Left lobe of liver (tissue), 2 donors: Measurements from ENCODE around the gene TIPRL. TPM values are rescaled to one million over a fixed set of nuclear protein-coding genes. Genes with fewer than 3 reads are reported as not detected.
"Not testable (repeated sequence)": the region's sequence is repeated elsewhere in the genome, so short reads cannot be mapped to it uniquely, and the experiment has no call there.

Source experiments
- ATAC-seq: fragments of 200-7000 bp; cut with Tn5 transposase; one replicate; pipeline ENCODE4 v1.9.1; 2020; ENCODE audit warnings: mild to moderate bottlenecking, moderate library complexity
- DNase-seq: peaks from one replicate; pipeline ENCODE4 v3.0.0-alpha.2; 2020; ENCODE audit warnings: low spot score
- total RNA-seq: library from RNA; stranded (reverse); gene quantifications from one replicate; pipeline ENCODE4 v1.2.1, GENCODE V29; 2021
- donor health status: DM: no; HTN: no; CAD: no; lungs with moderate emphysema.
- donor health status: DM: no; HTN: yes; CAD: no.

TIPRL gene
- total RNA-seq, 1 donor from 2014 or later: 10.9 TPM

DNA sequence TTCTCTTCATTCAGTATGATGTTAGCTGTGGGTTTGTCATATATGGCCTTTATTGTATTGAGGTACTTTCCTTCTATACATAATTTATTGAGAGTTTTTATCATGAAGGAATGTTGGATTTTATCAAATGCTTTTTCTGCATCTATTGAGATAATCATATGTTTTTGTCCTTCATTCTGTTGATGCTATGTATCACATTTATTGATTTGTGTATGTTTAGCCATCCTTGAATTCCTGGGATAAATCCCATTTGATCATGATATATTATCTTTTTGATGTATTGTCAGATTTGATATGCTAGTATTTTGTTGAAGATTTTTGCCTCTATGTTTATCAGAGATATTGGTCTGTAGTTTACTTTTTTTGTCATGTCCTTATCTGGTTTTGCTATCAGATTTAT is 21.1 kb upstream of the TIPRL start:
- DNase-seq: no peak
- no peak for ATAC-seq

DNA sequence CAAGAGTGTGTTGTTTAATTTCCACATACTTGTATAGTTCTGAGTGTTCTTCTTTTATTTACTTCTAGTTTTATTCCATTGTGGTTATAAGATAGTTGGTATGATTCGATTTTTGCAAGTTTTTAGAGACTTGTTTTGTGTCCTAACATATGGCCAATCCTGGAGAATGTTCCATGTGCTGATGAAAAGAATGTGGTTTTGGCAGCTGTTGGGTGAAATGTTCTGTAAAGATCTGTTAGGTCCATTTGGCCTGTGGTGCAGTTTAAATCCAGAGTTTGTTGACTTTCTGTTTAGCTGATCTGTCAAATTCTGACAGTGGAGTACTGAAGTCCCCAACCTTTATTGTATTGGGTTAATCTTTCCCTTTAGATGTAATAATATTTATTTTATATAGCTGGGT is 19.5 kb upstream of the TIPRL start:
- DNase-seq (no peak), ATAC-seq (no peak)

DNA sequence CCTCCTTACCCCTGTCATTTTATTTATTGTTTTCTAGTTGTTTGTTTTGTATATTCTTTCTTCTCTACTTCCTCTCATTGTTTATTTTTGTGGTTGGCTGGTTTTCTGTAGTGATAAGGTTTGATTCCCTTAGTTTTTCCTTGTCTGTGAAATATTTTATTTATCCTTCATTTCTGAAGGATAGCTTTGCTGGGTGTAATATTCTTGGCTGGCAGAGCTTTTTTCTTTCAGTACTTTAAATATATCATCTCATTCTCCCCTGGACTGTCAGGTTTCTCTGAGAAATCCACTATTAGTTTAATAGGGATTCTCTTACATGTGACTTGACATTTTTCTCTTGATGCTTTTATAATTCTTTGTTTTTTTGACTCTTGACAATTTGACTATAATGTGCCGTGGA is 18.8 kb upstream of the TIPRL start:
- no peak for ATAC-seq
- DNase-seq: no peak

GRCh38 chr1:168161459-168161858 is 17.3 kb upstream of the TIPRL start:
- ATAC-seq (no peak), DNase-seq (no peak)

- DNase-seq (no peak), ATAC-seq (no peak)
Observed at GRCh38 chr1:168163670-168164069, 15.1 kb upstream of the TIPRL start.

GRCh38 chr1:168164771-168165170 is 14.0 kb upstream of the TIPRL start:
- no peak for ATAC-seq

GRCh38 chr1:168167806-168168205 is 11.0 kb upstream of the TIPRL start:
- ATAC-seq (no peak), DNase-seq (no peak)

More at GRCh38 chr1:168164771-168165170, 14.0 kb upstream of the TIPRL start:
- no peak for DNase-seq

DNA sequence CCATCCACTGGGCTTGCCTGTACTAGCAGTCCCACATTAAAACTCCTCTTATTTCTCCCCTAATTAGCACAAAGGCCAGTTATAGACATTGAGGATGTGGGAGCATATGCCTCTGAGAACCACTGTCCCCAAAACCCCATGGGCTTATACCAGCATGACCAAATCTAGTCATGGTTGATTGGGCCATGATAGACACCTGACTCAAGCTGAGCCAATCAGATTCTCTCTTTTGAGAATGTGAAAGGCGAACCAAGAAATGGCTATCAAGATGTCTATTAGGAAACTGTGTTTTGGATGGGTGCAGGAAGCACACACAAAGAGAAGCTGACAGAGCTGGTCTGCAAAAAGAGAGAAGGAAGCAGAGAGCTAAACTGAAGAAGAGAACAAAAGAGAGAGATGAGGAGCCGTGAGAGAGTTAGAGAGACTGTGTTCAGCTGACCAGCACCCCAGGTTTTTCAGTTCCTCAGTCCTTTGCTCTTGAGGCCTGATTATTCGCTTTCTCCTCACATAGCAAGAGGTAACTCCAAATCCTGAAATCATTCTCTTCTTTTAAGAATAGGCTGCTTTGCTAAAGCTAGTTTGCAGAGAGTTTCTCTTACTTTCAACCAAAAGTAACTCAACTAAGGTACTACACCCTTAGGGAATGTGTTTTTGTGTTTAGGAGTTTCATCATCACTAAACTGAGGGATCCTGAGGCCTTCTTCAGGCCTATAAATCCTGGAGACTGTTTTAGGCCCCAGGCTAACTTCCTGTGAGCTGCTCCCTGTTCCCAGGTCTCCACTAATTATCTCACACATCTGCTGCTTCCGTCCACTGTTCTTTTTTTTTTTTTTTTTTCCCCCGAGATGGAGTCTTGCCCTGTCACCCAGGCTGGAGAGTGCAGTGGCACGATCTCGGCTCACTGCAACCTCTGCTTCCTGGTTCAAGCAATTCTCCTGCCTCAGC is 7.9 kb upstream of the TIPRL start:
- ATAC-seq (no peak), DNase-seq (no peak)

DNA sequence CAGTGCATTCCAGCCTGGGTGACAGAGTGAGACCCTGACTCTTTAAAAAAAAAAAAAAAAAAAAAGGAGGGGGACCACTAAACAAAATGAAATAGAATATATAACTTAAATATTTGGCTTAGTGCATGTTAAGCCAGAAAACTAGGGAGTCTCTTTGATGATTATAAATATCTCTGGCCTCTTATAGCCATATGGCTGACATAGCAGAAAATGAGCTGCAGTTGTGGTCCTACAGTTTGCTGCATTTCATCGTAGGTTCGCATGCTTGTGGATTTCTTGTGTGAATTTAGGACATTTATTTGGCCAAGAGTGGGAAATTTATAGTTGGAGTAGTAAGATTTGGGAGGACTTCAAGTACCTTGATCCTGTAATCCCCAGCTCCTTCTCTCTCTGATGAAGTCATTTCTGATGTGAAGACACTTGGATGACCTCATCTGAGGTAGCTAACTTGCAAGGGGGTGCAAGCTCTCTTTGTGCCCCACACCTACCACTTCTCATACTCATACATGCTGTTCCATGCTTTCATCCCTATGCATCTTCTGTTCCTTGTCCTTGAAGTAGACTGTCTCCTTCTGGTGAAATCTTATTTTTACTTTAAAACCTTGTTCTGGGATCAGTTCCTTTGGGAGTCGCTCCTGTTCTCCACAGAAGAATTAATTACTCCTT is 6.4 kb upstream of the TIPRL start:
- DNase-seq (no peak), ATAC-seq (no peak)

GRCh38 chr1:168178227-168178637 is 530 bp upstream of the TIPRL start:
- DNase-seq: no peak
- no peak for ATAC-seq

DNA sequence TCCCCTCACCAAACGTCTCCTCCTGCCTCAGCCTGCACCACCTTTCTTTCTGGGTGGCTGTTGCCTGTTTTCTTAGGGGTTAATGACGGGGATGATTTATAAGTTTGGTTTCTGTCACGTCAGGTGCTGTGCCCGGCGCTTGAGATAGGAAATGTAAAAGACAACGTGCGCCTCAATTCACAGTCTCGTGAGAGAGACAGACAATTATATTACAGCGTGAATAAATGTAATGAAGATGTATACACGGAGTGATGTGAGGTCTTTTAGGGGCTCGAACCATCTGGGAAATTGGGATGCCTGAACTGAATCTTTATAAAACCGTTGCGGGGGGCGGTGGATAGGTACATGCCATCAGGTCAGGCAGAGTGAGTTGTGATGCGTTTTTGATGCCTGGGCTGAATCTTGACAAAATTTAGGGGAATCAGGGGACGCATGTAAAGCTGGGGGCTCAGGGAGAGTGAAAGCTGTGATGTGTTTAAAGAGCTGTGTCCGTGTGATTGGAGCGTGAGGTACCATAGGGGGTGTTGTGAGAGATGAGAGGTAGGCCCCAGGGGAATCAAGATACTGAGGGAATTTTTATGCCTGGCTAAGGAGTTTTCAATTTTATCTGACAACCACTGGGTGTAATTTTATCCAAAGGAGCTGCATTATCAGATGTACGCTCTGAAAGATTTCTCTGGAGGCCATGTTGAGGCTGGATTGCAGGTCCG is 831 bp downstream of the TIPRL start:
- DNase-seq (no peak), ATAC-seq (no peak)

- DNase-seq (no peak), ATAC-seq (no peak)
Observed at GRCh38 chr1:168180148-168180524, 1.4 kb downstream of the TIPRL start.

DNA sequence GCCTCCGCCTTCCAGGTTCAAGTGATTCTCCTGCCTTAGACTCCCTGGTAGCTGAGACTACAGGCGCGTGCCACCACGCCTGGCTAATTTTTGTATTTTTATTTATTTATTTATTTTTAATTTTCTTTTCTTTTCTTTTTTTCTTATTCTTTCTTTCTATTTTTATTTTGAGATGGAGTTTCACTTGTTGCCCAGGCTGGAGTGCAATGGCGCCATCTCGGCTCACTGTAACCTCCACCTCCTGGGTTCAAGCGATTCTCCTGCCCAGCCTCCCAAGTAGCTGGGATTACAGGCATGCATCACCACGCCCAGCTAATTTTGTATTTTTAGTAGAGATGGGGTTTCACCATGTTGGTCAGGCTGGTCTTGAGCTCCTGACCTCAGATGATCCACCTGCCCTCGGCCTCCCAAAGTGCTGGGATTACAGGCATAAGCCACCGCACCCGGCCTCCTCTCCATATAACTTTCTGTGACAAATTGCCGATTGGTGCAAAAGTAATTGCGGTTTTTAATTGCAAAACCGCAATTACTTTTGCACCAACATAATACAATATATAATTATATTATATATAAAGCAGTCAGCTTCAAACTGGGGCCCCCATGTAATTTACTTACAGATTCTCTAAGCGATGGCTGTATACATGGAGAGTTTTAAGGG is 2.4 kb downstream of the TIPRL start:
- DNase-seq, ATAC-seq: not testable (repeated sequence)

GRCh38 chr1:168187177-168187576 is 8.4 kb downstream of the TIPRL start:
- no peak for DNase-seq
- ATAC-seq: no peak

- DNase-seq: no peak
- ATAC-seq: no peak
Observed at GRCh38 chr1:168190403-168190802, 11.6 kb downstream of the TIPRL start.

DNA sequence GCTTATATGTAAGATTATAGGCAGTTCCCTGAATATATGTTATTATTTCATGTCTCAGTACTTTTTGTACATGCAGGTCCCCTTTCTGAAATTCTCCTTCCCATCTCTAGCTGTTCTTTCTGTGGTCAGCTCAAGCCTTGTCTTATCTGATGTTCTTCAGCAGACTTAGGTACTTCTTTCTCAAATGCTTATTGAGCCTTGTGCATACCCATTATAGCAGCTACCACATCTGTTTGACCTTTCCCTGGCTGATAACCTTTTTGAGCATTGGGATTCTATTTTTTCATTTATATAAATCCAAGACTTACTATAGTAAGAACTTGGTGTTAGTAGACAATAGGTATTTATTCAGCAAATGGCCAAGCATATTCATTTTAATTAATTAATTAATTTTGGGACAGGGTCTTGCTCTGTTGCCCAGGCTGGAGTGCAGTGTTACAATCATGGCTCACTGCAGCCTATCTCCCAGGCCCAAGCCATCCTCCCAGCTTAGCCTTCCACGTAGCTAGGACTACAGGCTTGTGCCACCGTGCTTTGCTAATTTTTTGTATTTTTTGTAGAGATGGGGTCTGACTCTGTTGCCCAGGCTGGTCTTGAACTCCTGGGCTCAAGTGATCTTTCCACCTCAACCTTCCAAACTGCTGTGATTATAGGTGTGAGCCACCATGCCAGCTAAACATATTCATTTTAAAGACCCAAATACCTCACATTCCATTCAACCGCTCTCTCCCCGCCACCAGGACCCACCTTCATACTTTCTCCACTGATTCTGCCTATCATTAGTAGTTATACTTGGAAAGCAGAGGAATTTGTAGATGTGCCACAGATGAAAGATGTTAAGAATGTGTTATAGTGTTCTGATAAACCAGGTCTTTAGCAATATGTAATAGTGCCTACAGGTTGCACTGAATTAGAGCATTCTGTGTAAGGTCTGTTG is 16.7 kb downstream of the TIPRL start:
- ATAC-seq (no peak), DNase-seq (no peak)

GRCh38 chr1:168199056-168199455 is 20.3 kb downstream of the TIPRL start:
- ATAC-seq (no peak), DNase-seq (no peak)

DNA sequence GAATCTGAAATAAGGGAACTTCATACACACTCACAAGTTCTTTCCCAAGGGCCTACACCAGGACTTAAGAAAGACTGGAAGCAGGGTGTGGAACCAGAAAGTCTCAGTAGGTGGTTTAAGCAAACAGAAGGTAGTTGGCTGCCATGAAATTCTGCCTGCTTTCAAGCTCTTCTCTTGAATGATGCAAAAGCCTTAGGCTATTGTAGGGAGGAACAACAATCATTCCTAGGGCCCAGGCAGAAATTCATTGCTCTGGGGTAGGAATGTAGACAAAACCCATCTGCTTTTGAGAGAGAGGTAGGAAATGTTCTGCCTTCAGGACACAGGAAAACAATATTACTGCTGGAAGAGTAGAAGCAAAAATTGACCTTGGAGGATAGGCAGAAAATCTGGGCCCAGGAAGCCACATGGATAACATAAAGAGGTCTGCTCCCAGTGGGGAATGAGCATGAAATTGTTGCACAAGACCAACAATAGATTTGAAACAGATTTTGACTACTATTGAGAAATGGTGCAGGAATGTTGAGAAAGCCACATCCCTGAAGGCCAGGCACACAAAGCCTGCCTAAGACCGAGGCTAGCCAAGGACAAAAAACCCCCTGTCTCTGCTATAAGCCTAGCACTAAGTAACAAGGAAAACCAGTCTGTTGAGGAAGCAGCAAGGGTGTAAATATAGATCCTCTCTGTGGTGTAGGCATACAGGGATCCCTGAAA is 24.3 kb downstream of the TIPRL start:
- DNase-seq (no peak), ATAC-seq (no peak)

DNA sequence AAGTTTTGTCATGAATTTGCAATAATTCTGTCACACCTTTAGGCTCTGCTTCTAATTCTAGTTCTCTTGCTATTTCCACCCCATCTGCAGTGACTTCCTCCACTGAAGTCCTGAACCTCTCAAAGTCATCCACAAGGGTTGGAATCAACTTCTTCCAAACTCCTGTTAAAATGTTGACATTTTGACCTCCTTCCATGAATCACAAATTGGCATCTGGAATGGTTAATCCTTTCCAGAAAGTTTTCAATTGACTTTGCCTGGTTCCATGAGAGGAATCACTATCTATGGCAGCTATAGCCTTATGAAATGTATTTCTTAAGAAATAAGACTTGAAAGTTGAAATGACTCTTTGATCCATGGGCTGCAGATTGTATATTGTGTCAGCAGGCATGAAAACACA is 27.3 kb downstream of the TIPRL start:
- ATAC-seq (no peak), DNase-seq (no peak)
